Activated T-helper 1 cell treated with anti-CD3 and anti-CD28 coated beads, Interleukin-2, amount 50 U/mL, for 16 hours (primary cell): Measurements from ENCODE around the gene SUGP2.
"Not testable (repeated sequence)": the region's sequence is repeated elsewhere in the genome, so short reads cannot be mapped to it uniquely, and the experiment has no call there.

Experiments used
- DNase-seq, 2 donors: peaks; one replicate each; pipeline ENCODE4 v3.0.0-alpha.2; 2020; ENCODE audit warnings: low read depth in 1 of 2, low spot score in 1 of 2

SUGP2 gene

DNA sequence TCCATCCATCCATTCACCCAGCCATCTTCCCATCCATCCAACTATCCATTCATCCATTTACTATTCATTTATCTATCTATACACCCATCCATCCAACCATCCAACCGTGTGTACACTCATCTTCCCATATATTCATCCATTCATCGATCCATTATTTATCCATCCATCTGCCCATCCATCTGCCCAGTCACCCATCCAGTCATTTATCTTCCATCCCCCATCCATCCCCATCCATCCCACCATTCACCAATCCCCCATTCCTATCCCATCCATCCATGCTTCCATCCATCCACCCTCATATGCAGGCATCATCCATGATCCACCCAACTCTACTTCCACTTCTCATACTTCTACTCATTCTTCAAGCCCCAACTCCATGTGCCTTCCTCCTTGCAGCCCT lies 78.3 kb downstream of the SUGP2 start:
- no peak for DNase-seq

DNA sequence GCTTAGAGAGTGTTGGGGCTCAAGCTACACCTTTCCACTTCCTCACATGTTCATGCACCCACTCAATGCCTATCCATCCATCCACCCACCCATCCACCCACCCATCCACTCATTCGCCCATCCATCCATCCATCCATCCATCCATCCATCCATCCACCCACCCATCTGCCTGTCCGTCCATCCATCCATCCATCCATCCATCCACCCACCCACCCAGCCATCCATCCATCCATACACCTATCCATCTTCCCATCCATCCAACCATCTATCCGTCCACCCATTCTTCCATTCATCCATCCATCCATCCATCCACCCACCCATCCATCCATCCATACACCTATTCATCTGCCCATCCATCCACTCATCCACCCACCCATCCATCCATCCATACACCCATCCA lies 79.2 kb downstream of the SUGP2 start:
- DNase-seq = no peak

DNA sequence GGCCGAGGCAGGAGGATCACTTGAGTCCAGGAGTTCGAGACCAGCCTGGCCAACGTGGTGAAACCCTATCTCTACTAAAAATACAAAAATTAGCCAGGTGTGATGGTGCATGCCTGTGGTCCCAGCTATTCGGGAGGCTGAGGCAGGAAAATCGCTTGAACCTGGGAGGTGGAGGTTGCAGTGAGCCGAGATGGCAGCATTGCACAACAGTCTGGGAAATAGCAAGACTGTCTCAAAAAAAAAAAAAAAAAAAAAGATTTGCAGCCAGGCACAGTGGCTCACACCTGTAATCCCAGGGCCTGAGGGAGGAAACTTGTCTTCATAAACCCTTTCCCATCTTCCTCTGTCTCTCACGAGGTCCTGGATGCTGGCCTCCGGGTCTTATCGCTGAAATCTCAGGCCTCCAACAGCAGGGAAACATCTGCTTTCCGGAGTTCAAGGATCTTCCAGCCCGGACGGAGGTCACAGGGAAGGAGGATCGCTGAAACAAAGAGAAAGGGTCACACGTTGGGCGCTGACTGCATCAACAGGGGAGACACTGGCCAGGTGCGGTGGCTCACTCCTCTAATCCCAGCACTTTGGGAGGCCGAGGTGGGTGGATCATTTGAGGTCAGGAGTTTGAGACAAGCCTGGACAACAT lies 80.8 kb downstream of the SUGP2 start:
- DNase-seq = not testable (repeated sequence)

DNA sequence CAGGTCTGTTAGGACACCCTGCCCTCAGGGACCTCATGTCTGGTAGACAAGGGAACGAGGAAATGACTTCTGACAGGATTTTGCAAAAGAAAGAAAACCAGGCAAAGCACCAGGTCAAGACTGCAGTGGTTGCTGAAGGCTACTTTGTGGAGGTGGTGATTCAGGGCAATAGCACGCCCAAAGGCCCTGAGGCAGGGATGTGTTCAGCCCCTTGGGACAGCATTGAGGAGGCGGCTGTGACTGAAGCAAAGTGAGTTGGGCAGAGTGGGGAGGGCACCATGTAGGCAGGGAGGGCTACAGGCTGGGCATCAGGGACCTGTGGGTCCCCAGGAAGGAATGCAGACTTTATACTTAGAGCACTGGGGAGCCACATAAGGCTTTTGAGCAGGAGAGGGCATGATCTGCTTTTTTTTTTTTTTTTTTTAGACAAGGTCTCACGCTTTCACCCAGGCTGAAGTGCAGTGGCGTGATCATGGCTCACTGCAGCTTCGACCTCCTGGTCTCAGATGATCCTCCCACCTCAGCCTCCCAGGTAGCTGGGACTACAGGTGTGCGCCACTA lies 81.5 kb downstream of the SUGP2 start:
- no peak for DNase-seq

DNA sequence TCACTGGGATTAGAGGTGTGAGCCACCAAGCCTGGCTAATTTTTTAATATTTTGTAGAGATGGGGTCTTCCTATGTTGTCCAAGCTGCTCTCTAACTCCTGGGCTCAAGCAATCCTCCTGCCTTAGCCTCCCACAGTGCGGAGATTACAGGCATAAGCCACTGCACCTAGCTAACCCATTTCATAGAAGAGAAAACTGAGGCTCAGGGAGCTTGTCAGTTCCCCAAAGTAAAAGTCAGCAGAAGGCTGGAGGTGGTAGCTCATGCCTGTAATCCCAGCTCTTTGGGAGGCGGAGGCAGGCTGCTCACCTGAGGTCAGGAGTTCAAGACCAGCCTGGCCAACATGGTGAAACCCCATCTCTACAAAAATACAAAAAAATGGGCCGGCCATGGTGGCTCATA lies 83.5 kb downstream of the SUGP2 start:
- no peak for DNase-seq

DNA sequence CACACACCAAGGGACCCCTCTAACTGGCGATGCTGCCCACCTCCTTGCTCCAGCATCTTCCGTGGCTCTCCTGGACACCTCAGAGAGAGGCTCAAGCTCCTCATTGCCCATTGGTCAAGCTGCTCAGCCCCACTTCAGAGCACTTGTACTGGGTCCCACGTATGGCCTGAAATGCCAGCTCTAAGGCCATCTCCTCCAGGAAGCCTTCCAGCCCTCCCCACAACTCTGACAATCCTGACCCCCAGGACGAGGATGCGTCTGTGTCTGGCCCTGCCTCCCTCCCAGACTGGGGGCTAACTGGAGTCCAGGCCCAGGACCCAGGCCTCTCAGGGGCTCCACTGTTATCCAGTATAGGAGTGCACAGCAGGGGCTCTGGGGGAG lies 84.4 kb downstream of the SUGP2 start:
- no peak for DNase-seq

DNA sequence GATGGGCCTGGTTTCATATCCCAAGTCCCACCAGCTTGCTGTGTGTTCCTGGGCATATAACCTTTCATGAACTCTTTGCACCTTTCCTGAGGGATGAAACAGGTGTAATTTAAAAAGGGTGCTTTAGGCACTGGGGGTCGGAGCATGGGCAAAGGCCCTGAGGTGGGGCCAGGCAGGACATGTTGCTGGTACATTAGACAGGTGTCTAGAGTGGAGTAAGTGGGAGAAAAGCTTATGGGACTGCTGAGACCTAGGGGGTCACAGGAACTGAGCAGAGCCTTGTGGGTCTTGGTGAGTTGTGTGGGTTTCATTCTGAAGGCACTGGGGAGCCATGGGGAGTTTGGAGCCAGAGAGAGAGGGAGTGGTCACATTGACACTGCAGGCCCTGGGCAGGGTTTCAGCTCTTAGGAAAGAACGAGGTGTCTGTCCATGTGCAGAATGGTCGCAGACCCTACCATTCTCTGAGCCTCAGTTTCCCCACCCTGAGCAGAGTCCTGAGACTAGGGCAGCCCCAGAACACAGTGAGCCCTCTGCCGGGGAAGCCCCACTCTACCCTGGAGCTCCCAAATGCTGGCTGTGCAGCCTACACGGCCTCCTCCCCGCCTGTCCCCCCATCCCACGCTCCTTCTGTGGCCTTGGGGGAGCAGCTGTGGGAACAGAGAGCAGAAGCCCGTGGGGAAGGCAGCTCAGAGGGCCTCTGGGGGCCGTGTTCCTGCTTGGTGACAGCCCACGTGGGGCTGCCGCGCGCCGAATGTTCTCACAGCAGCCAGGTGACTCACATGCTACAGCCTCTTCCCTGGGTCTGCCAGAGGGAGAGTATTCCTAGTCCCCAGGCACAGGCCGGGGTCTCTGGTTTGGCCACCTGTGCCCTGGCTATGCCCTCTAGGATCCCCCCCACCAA lies 85.0 kb downstream of the SUGP2 start:
- no peak for DNase-seq

DNA sequence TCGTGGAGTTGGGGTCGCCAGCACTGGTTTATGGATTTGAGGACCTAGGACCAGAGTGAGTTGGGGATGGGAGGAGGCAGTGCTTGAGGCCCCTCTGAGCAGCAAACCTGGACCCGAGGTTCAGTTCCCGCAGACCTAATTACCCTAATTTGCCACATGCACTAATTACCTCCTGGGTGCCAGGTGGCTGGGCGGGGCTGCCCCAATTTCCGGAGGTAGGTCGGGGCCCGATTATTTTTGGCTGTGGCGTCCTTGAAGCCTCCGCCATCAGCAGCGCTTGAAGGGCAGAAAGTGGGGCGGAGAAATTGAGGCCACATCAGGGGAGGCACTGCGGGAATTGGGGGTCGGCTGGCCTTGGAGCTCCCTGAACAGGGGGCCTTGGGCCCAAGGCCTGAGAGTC lies 86.4 kb downstream of the SUGP2 start:
- DNase-seq = no peak

DNA sequence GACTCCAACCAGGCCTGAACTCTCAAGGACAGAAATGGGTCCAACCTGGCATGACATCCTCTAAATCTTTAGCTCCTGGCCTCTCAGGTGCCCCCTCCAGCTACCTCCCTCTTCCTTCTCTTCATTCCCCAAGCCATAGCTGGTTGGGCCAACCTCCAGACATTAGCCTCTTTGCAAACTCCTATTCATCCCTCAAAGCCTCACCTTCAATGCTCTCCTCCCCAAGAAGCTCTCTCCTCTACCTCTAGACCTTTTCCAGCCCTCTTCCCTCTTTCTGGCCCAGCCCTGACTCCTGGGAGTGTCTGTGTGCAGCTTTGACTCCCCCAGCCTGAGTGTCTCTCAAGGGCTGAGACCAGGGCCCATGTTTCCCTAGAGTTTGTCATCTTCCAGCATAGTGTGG lies 87.0 kb downstream of the SUGP2 start:
- DNase-seq = no peak

DNA sequence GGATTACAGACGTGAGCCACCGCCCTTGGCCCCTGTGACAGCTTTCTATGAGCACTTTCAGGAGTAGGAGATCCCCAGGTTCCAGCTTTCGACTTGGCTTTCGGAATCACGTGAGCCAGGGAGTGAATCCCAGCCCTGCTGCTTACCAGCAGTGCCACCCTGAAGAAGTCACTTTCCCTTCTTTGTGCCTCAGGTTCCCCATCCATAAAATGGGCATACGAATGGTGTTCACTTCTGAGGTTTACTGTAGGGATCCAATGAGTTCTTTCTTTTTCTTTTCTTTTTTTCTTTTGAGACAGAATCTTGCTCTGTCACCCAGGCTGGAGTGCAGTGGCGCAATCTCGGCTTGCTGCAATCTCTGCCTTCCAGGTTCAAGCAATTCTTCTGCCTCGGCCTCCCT lies 88.0 kb downstream of the SUGP2 start:
- no peak for DNase-seq

DNA sequence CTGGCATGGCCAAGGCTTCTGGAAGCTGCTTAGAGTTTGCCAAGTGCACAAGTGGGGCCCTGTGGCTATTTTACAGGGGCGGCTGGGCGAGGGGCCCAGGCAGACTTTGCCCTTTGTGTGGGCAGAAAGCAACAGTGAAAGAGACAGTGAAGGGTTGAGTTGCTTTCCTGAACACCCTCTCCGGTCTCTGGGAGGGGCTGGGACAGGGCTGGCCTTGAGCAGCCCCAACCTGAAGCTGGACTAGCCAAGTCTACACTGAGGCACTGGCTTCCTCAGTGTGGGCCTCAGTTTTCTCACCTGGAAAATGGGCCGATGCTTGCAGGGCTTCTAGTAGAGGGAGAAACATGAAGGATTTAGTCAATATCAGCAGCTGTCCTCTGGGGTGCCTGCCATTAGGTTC lies 89.9 kb downstream of the SUGP2 start:
- DNase-seq = no peak

DNA sequence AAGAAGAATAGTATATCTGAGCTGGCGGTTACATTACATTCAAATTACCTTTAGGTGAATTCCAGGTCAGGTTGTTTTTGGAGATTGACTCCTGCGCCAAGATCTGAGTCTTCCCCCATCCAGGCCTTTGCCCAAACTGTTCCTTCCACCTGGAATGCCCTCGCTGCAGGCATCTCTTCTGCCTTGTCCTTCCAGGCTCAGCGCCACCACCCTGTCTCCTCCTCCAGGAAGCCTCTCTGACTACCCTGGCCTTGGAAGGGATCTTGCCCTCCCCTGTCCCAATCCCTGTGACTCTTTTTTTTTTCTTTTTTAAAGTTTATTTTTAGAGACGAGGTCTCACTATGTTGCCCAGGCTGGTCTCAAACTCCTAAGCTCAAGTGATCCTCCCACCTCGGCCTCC lies 90.6 kb downstream of the SUGP2 start:
- DNase-seq = no peak

DNA sequence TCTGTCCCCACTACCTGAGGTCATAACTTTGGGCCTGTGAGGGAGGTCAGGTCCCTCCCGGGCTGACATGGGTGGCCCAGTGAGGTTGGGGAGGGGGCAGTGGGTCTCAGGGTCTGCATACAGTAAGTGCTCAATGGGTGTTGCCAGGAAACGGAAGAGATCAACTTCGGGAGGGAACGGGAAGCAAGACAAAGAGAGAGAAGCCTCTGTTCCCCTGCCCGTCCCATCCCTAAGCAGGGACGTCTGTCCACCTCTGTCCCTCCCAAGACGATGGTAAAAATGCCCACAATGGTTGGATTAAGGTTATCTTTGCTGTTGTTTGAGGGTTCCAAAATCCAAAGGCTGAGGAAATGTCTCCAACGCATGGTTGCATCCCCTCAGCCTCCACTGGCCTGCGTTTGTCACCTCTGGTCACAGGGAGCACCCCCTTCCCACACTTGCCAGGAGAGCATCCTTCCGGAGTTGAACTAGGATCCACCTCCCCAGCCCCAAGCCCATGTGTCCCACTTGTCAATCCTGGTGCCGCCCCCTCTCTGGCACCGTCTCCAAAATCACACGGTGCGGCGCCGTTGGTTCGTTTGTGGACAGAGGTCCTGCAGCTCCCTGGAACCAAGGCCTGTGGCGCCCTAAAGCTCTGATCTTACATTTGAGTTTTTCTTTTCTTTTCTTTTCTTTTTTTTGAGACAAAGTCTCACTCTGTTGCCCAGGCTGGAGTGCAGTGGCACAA lies 91.5 kb downstream of the SUGP2 start:
- DNase-seq = no peak
